ENCODE data around the gene TXNRD2.

TXNRD2 gene

GRCh38 chr22:19960491-19961200 lies 19.0 kb upstream of the TXNRD2 start:
- Histone ChIP-seq H3K36me3 (ENCODE audit: control insufficient read depth in 1 of 2, insufficient read depth in 2 of 2, low read depth in 1 of 2, low read length in 2 of 2) (peaks cover 16 to 40% of the 10 kb centered on the region in 2 experiments), H4K91ac (ENCODE audit: low read length) (peak overlapping the region; percentile 61), H2BK120ac (ENCODE audit: low read depth, low read length) (no peak overlapping the region), H4K8ac (ENCODE audit: low read length) (no peak overlapping the region), H3K4me1 (ENCODE audit: control insufficient read depth, insufficient read depth, low read depth, low read length) (peaks cover 38% of the 10 kb centered on the region), H3K9me3 (ENCODE audit: control insufficient read depth, low read length) (no peaks in the 10 kb centered on the region), H3K4me3 (ENCODE audit: insufficient read depth in 1 of 2, low read depth in 1 of 2, low read length in 2 of 2) (no peak overlapping the region), H3K79me1 (replicated peaks; ENCODE audit: low read length, poor library complexity, severe bottlenecking) (no peaks in the 10 kb centered on the region), H3K9ac (ENCODE audit: low read length) (no peak overlapping the region), H2AK5ac (ENCODE audit: low read length, severe bottlenecking) (no peak overlapping the region), H2BK5ac (ENCODE audit: low read depth, low read length, poor library complexity, severe bottlenecking) (no peak overlapping the region), H3K18ac (ENCODE audit: low read depth in 1 of 2, low read length in 2 of 2) (no peak overlapping the region), H3K27ac (ENCODE audit: low read length, poor library complexity, severe bottlenecking) (no peak overlapping the region), H3K4me2 (ENCODE audit: low read length, poor library complexity, severe bottlenecking) (no peak overlapping the region), H3K27me3 (ENCODE audit: control insufficient read depth in 1 of 2, insufficient read depth in 1 of 2, low read length in 2 of 2) (no peaks in the 10 kb centered on the region), H2BK12ac (ENCODE audit: low read length in 2 of 2) (no peak overlapping the region), H3K23ac (ENCODE audit: low read length in 2 of 2) (no peak overlapping the region), H3K14ac (ENCODE audit: low read length in 2 of 2) (peak overlapping the region in 1 of 2 experiments; percentile 26), H2BK15ac (ENCODE audit: low read depth, poor library complexity, severe bottlenecking) (peak overlapping the region; percentile 32), H2AFZ (ENCODE audit: low read depth, low read length) (no peak overlapping the region), H3K4ac (ENCODE audit: low read depth in 1 of 2, low read length in 2 of 2) (peak overlapping the region in 1 of 2 experiments; percentile 25)
- DNase-seq: no peak
- WGBS: 93% methylated on average over 12 of the region's 12 CpGs

GRCh38 chr22:19959587-19960490 lies 18.2 kb upstream of the TXNRD2 start:
- Histone ChIP-seq H2BK15ac (ENCODE audit: low read depth, poor library complexity, severe bottlenecking) (peak overlapping the region; percentile 49), H2AFZ (ENCODE audit: low read depth, low read length) (peak overlapping the region; percentile 30), H2BK12ac (ENCODE audit: low read length in 2 of 2) (peak overlapping the region; percentile 84 to 86), H3K23ac (ENCODE audit: low read length in 2 of 2) (no peak overlapping the region), H3K18ac (ENCODE audit: low read depth in 1 of 2, low read length in 2 of 2) (peak overlapping the region; percentile 73 to 97), H3K9me3 (ENCODE audit: control insufficient read depth, low read length) (no peaks in the 10 kb centered on the region), H2BK120ac (ENCODE audit: low read depth, low read length) (peak overlapping the region; percentile 64), H3K14ac (ENCODE audit: low read length in 2 of 2) (peak overlapping the region in 1 of 2 experiments; percentile 78), H3K79me1 (replicated peaks; ENCODE audit: low read length, poor library complexity, severe bottlenecking) (no peaks in the 10 kb centered on the region), H3K4me2 (ENCODE audit: low read length, poor library complexity, severe bottlenecking) (peak overlapping the region; percentile 39), H3K27ac (ENCODE audit: low read length, poor library complexity, severe bottlenecking) (no peak overlapping the region), H2AK5ac (ENCODE audit: low read length, severe bottlenecking) (peak overlapping the region; percentile 26), H3K9ac (ENCODE audit: low read length) (peak overlapping the region; percentile 22), H3K4me1 (ENCODE audit: control insufficient read depth, insufficient read depth, low read depth, low read length) (peaks cover 39% of the 10 kb centered on the region), H4K8ac (ENCODE audit: low read length) (peak overlapping the region; percentile 94), H2BK5ac (ENCODE audit: low read depth, low read length, poor library complexity, severe bottlenecking) (no peak overlapping the region), H4K91ac (ENCODE audit: low read length) (peak overlapping the region; percentile 82), H3K27me3 (ENCODE audit: control insufficient read depth in 1 of 2, insufficient read depth in 1 of 2, low read length in 2 of 2) (no peaks in the 10 kb centered on the region), H3K4me3 (ENCODE audit: insufficient read depth in 1 of 2, low read depth in 1 of 2, low read length in 2 of 2) (peak overlapping the region in 1 of 2 experiments; percentile 61), H3K4ac (ENCODE audit: low read depth in 1 of 2, low read length in 2 of 2) (peak overlapping the region; percentile 57 to 71), H3K36me3 (ENCODE audit: control insufficient read depth in 1 of 2, insufficient read depth in 2 of 2, low read depth in 1 of 2, low read length in 2 of 2) (peaks cover 14 to 40% of the 10 kb centered on the region in 2 experiments)
- DNase-seq: peak; percentile 71
- WGBS: 44% methylated on average over 13 of the region's 13 CpGs

- peak overlapping the region; percentile 28 for H3K27ac ChIP-seq (ENCODE audit: low read length, poor library complexity, severe bottlenecking)
- H3K4me3 ChIP-seq (ENCODE audit: insufficient read depth in 1 of 2, low read depth in 1 of 2, low read length in 2 of 2): peak overlapping the region; percentile 30 to 78
- peak overlapping the region; percentile 64 for H4K8ac ChIP-seq (ENCODE audit: low read length)
- H3K9ac ChIP-seq (ENCODE audit: low read length): peak overlapping the region; percentile 83
- H2BK15ac ChIP-seq (ENCODE audit: low read depth, poor library complexity, severe bottlenecking): no peak overlapping the region
- H2BK120ac ChIP-seq (ENCODE audit: low read depth, low read length): peak overlapping the region; percentile 67
- peaks cover 6 to 32% of the 10 kb centered on the region in 2 experiments for H3K36me3 ChIP-seq (ENCODE audit: control insufficient read depth in 1 of 2, insufficient read depth in 2 of 2, low read depth in 1 of 2, low read length in 2 of 2)
- peak overlapping the region; percentile 33 to 78 for H3K18ac ChIP-seq (ENCODE audit: low read depth in 1 of 2, low read length in 2 of 2)
- H2AFZ ChIP-seq (ENCODE audit: low read depth, low read length): no peak overlapping the region
- H3K14ac ChIP-seq (ENCODE audit: low read length in 2 of 2): no peak overlapping the region
- H3K9me3 ChIP-seq (ENCODE audit: control insufficient read depth, low read length): no peaks in the 10 kb centered on the region
- peak overlapping the region; percentile 20 for H2BK5ac ChIP-seq (ENCODE audit: low read depth, low read length, poor library complexity, severe bottlenecking)
- peaks cover 39% of the 10 kb centered on the region for H3K4me1 ChIP-seq (ENCODE audit: control insufficient read depth, insufficient read depth, low read depth, low read length)
- peak overlapping the region; percentile 71 for H4K91ac ChIP-seq (ENCODE audit: low read length)
- no peaks in the 10 kb centered on the region for H3K27me3 ChIP-seq (ENCODE audit: control insufficient read depth in 1 of 2, insufficient read depth in 1 of 2, low read length in 2 of 2)
- DNase-seq: peak; percentile 88
- peak overlapping the region; percentile 70 to 74 for H3K4ac ChIP-seq (ENCODE audit: low read depth in 1 of 2, low read length in 2 of 2)
- peak overlapping the region; percentile 64 for H2AK5ac ChIP-seq (ENCODE audit: low read length, severe bottlenecking)
- peaks cover 2% of the 10 kb centered on the region for H3K79me1 ChIP-seq (replicated peaks; ENCODE audit: low read length, poor library complexity, severe bottlenecking)
- no peak overlapping the region for H3K23ac ChIP-seq (ENCODE audit: low read length in 2 of 2)
- H2BK12ac ChIP-seq (ENCODE audit: low read length in 2 of 2): no peak overlapping the region
- 15% methylated on average over 25 of the region's 30 CpGs for WGBS
- peak overlapping the region; percentile 88 for H3K4me2 ChIP-seq (ENCODE audit: low read length, poor library complexity, severe bottlenecking)
Measured at GRCh38 chr22:19959043-19959586, 17.5 kb upstream of the TXNRD2 start.
